GM18499 (cell line): ENCODE data around the gene C8A.

ENCODE experiments used
- ATAC-seq: cut with Tn5 transposase; IDR thresholded peaks from one replicate; pipeline ENCODE4 v1.9.1; 2021; ENCODE audit warnings: moderate number of reproducible peaks; ENCODE audit not compliant: insufficient read depth, unreplicated experiment

Gene C8A

GRCh38 chr1:56963667-56964066 is 109.1 kb downstream of the C8A start:
- ATAC-seq = no peak

GRCh38 chr1:56964349-56965017 is 109.9 kb downstream of the C8A start:
- no peak for ATAC-seq

GRCh38 chr1:56965191-56965590 is 110.6 kb downstream of the C8A start:
- ATAC-seq = no peak

GRCh38 chr1:56965916-56966697 is 111.5 kb downstream of the C8A start, which contains the start of gene C8B:
Gene C8B, minus strand, starts transcription at chr1:56966015. Its CDS starts 67 bp downstream, at chr1:56965948.
- no peak for ATAC-seq

- no peak for ATAC-seq
Observed at GRCh38 chr1:56966698-56966999, 112.1 kb downstream of the C8A start.

GRCh38 chr1:56967355-56967754 is 112.8 kb downstream of the C8A start:
- ATAC-seq = no peak
